GM12873 (cell line): Measurements from ENCODE around the gene FRMD4A.

Source experiments
- CTCF ChIP-seq: IDR thresholded peaks from 2 replicates; pipeline ENCODE4 v1.5.1; 2012; ENCODE audit warnings: low read depth, mild to moderate bottlenecking, moderate library complexity, low read length, control low read depth; ENCODE audit not compliant: insufficient read depth; ENCODE audit errors: missing control alignments

FRMD4A gene

GRCh38 chr10:13891128-13892000, 439.4 kb downstream of the FRMD4A start:
- TF ChIP-seq CTCF: no peak

- no peak for TF ChIP-seq CTCF
Observed at GRCh38 chr10:13890233-13891127, 440.2 kb downstream of the FRMD4A start.

GRCh38 chr10:13887761-13888160, 443.0 kb downstream of the FRMD4A start:
- TF ChIP-seq CTCF: no peak

- TF ChIP-seq CTCF: no peak
Observed at GRCh38 chr10:13885238-13885990, 445.3 kb downstream of the FRMD4A start.

- no peak for TF ChIP-seq CTCF
Observed at GRCh38 chr10:13883636-13884444, 446.9 kb downstream of the FRMD4A start.

GRCh38 chr10:13882119-13882711, 448.5 kb downstream of the FRMD4A start:
- no peak for TF ChIP-seq CTCF
